SIG-M5 treated with dmso at 0.1 percent for 504 hours (cell line): ENCODE measurements around the gene CRTC3.
"Not testable (repeated sequence)": the region's sequence is repeated elsewhere in the genome, so short reads cannot be mapped to it uniquely, and the experiment has no call there.

Source experiments
- DNase-seq: peaks from one replicate; lab custom pipeline; 2025; ENCODE audit not compliant: unreplicated experiment; lab: John Stamatoyannopoulos, UW

Gene CRTC3

DNA sequence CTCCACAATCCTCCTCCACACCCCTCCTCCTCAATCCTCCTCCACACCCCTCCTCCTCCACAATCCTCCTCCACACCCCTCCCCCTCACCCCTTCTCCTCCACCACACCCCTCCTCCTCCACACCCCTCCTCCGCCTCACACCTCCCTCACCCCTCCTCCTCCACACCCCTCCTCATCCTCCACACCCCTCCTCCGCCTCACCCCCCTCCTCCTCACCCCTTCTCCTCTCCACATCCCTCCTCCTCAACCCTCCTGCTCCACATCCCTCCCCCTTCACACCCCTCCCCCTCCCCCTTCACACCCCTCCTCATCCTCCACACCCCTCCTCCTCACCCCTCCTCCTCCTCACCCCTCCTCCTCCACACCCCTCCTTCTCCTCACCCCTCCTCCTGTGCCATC lies 117.6 kb downstream of the CRTC3 start:
- no peak for DNase-seq

DNA sequence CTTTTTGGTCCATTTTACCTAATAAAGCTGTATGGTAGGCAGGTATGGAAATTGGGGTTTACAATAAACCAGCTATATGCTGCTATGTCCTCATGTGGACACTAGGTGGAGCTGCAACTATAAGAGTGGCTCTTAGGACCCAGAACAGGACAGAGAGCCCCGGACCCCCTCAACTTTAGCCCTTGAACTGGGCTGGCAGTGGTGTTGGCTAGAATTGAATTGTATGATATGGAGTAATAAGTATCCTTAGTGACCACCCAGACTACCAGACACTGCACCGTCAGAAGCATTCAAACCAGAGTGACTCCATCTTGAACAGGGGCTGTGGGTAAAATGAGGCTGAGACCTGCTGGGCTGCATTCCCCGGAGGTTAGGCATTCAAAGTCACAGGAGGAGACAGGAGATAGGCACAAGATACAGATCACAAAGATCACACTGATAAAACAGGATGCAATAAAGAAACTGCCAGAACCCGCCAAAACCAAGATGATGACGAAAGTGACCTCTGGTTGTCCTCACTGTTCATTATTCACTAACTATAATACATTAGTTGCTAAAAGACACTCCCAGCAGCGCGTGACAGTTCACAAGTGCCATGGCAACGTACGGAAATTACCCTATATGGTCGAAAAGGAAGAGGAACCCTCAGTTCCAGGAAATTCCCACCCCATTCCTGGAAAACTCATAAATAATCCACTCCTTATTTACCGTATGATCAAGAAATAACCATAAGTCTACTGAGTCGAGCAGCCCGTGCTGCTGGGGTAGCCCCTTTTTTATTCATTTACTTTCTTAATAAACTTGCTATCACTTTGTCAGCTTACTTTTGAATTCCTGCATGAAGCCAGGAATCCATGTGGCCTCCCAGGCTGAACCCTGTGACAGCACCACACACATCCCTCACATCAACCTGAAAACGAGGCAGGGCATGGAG lies 118.7 kb downstream of the CRTC3 start:
- DNase-seq, result peak; percentile 91

DNA sequence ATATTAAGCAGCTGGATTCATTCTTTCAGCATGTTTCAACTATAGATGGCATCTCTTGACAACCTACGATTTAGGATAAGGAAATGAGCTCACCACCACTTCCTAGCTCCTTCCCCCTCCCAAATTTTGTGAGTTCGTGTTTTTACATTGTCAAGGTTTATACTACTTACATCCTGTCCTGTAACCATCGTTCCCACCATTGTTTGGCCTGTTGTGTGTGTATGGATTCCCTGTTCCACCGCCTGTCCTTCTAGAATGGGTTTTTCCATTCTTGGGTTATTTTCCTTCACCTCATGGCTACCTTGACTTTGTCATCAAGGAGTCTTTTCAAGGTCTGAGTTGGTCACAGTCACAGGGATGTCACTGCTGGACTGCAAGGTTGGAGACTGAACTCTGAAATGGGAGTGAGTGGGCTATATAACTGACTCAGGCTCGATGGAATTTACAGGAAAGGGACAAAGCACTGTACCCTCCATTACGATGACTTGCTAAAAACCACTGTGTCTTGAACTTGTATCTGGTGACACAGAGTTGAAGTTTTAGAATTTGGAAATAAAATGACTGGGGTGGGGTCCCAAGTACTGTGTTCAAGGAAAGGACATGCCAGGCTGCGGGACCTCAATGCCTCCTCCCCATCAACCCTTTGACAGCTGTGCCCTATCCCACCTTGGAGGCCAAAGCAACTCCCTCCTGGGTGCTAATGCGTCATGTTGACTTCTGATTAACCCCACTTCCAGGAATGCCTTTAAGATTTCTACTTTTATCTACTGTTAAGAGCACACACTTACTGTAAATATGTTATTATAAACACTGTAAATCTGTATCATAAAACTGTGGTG lies 120.6 kb downstream of the CRTC3 start:
- DNase-seq, result no peak

DNA sequence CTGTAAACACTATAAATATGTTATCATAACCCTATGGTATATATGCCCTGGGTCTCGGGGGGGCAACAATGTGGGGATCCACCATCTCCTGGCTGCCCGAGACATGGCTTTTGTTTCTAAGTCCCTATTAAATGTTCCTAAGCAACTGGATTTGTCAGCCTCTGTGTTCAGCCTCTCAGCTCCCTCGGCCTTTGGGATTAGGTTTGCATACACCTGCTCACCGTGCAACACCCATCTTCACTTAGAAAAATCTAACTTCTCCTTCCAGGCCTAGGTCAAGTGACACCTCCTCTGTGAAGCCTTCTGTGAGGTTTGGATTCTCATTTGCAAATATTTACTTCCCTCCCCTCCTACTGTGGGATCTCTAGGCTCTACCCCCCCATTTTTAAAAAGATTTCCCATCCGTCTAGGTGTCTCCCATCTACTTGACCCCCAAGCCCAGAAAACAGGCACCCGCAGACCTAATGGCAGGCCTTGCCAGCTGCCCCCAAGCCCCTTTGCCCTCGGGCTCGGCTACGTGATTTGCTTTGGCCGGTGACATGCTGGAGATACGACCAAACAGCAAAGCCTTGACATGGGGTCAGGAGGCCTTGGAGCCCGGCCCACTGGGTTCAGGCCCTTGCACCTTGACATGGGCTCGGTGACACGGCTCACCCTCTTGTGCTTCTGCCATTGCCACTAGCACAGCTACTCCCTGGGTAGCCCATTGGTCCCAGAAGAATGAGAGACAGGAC lies 121.4 kb downstream of the CRTC3 start:
- no peak for DNase-seq

DNA sequence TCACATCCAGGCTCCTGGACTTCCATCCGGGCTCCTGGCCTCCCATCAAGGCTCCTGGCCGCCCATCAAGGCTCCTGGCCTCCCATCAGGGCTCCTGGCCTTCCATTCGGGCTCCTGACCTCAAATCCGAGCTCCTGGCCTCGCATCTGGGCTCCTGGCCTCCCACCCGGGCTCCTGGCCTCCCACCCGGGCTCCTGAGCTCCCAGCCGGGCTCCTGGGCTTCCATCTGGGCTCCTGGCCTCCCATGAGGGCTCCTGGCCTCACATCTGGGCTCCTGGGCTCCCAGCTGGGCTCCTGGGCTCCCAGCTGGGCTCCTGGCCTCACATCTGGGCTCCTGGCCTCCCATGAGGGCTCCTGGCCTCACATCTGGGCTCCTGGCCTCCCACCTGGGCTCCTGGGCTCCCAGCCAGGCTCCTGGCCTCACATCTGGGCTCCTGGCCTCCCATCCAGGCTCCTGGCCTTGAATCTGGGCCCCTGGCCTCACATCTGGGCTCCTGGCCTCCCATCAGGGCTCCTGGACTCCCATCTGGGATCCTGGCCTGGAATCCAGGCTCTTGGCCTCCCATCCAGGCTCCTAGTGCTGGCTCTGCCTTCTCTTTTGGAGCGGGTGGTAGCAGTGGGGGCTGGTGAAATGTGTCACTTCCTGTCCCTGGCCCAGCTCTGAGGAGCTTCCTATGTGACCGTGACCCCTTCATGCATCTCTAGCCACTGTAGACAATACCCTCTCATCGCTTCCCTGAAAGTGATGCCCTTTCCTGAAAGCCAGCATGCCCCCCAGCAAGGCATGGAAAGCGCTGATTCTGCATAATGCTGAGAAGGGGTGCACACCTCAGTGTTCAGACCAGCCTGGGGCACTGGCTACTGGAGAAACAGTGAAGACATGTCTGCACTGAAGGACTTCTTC lies 124.8 kb downstream of the CRTC3 start:
- peak; percentile 22 for DNase-seq

DNA sequence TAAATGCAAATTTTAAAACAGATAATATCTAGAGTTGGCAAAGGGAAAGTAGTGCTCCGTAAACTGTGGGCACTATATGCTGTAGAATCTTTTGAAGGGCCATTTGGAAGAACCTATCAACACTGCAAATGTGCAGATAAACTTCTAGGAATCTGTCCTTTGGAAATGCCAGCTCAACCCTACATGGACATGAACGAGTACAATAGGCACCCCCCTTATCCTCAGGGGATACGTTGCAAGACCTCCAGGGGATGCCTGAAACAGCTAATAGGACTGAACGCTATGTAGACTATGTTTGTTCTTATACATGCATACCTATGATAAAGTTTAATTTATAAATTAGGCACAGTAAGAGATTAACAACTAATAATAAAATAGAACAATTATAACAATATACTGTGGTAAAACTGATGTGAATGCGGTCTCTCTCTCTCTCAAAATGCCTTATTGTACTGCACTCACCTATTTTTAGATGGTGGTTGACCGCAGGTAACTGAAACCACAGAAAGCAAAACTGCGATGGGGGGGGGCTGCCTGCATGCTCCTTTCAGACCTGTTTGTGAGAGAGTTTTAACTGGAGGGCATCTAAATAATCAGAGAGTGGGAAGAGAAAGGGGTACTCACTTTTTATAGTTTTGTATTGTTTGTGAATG lies 127.9 kb downstream of the CRTC3 start:
- DNase-seq, result peak; percentile 50

DNA sequence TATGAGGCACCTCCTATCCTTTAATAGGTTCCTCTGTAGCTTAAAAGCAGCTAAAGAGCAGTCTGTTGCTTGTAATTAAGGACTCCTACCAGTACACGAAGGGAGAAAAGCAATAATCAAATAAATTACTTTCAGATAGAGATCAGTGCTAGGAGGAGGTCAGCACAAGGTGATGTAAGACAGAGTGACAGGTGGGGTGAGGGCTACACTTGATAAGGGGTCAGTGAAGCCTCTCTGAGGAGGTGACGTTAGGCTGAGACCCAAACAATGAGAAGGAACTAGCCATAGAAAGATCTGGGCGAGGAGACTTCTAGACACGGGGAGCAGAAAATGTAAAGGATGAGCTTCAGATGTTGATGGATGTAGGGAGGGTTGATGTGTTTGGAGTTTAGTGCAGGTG lies 129.8 kb downstream of the CRTC3 start:
- DNase-seq, result no peak

DNA sequence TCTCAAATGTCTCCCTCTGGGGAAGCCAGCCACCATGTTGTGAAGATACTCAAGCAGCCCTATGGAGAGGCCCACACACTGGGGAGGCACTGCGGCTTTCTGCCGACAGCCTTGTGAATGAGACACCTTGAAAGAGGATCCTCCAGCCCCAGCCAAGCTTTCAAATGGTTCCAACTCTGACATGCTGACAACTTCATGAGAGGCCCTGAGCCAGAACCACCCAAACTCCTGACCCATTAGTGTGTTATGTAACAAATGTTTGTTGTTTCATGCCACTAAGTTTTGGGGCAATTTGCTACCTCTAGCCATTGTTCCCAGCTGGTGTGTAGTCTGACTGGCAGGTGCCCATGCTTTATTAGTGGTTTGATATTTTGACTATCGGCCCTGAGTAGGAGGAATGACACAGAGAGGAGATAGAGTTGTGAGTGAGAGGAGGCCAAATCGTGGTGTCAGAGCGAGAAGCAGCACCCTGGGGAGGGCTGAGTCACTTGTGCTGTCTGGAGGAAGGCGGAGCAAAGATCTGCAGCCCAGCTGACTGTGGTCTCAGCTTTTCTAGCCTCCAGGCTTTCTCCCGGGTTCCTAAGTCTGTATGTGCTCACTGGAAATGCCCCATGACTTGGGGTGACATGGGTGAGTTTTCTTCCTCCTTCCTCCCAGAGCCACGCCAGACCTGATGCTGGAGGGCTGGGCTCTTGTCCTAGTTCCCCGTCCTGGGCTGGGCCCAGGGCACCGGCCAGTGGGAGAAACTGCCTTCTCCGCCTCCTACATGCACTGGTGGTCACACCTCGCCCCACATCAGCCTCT lies 130.7 kb downstream of the CRTC3 start:
- peak; percentile 94 for DNase-seq

DNA sequence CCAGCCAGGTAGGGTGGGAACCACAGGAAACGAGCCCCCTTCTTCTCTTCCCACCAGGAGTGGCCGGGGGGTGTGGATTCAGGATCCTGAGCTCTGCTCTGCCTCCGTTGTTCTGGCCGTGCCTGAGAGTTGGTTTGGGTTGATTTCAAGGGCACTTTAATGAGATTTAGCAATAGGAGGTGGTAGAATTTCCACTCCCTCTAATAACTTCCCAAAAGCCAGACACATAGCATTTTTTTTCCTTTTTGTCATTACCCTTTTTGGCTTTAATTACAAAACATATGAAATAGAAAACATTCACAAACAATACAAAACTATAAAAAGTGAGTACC lies 131.2 kb downstream of the CRTC3 start:
- DNase-seq, result peak; percentile 81

DNA sequence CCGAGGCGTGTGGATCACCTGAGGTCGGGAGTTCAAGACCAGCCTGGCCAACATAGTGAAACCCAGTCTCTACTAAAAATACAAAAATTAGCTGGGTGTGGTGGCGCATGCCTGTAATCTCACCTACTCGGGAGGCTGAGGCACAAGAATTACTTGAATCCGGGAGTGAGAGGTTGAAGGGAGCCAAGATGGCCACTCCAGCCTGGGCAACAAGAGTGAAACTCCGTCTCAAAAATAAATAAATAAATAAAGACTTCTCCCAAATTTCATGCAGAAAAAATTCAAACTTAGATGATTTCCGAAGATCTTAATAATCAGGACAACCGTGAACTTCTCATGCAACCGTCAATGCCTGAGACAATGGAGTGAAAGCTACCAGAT lies 134.3 kb downstream of the CRTC3 start:
- DNase-seq, result not testable (repeated sequence)

DNA sequence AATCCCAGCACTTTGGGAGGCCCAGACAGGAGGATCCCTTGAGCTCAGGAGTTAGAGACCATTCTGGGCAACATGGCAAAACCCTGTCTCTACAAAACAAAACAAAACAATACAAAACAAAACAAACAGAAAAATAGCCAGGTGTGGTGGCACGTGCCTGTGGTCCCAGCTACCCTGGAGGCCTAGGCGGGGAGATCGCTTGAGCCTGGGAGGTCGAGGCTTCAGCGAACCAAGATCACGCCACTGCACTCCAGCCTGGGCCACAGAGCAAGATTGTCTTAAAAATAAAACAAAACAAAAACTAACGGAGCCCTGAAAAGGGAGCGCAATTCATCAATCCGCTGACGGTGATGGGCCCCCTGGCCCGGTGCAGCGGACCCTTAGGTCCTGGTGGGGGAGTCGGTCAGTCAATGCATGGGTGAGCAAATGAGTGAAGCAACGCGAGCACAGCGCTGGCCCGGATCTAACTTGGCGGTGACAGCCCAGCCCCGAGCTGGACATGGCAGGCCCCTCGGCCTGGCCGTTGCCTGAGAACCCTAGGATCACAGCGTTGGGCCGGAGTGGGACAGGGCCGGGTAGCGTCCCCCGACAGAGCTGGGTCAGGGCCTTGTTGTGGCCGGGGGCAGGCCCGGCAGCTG lies 135.0 kb downstream of the CRTC3 start:
- peak; percentile 13 for DNase-seq

DNA sequence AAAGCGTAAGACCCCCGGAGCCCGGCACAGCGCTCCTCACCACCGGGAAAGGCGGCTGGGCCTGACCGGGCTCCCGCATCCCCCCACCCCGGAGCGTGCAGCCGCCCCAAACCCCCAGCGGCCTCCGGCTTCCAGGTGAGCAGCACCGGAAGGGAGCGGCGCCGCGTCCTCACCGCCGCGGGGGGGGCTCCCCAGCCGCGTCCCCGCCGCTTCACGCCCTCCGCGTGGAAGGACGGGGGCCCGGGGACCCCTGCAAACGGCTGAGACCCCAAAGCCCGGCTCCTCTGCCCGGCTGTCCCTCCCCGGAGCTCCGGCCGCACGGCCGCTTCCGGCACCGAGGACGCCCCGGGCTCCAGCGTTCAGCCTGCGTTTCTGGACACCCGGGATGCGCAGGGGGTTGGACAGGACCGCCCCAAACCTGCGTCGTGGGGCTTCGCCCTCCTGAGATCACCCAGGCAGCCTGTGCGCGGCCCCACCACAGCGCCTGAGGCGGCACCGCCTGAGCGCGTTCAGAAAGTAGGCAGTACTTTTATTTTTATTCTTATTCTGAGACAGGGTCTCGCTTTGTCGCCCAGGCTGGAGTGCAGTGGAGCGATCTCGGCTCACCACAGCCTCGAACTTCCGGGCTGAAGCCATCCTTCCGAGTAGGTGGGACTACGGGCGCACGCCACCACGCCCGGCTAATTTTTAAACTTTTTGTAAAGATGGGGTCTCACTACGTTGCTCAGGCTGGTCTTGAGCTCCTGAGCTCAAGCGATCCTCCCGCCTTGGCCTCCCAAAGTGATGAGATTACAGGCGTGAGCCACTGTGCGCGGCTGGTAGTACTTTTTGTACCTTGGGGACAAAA lies 135.8 kb downstream of the CRTC3 start:
- DNase-seq, result peak; percentile 78

DNA sequence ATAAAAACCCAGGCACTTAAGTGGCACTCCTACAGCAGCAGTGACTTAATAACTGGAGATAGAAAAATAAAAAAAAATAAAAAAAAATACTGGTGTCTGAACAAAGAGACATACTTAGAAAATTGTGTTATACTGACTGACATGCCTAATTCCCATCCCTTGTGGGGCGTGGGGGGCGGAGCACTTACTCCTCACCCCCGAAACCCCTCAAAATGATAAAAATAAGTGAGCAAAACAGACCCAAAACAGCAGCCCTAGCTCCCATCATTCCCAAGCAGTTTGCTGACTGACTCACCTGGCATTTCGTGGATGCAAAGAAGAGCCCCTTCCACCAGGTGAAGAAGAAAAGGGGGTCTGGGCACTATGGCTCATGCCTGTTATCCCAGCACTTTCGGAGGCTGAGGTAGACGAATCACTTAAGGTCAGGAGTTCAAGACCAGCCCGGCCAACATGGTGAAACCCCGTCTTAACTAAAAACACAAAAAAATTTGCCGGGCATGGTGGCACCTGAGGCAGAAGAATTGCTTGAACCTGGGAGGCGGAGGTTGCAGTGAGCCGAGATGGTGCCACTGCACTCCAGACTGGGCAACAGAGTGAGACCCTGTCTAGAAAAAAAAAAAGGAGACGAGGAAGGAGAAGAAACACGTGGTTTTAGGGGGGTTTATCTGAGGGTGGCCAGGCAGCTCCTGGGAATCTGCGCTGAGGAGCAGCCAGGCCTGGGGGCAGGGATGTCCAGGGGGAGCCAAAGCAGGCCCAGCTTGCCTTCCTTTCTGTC lies 136.6 kb downstream of the CRTC3 start:
- DNase-seq, result no peak

DNA sequence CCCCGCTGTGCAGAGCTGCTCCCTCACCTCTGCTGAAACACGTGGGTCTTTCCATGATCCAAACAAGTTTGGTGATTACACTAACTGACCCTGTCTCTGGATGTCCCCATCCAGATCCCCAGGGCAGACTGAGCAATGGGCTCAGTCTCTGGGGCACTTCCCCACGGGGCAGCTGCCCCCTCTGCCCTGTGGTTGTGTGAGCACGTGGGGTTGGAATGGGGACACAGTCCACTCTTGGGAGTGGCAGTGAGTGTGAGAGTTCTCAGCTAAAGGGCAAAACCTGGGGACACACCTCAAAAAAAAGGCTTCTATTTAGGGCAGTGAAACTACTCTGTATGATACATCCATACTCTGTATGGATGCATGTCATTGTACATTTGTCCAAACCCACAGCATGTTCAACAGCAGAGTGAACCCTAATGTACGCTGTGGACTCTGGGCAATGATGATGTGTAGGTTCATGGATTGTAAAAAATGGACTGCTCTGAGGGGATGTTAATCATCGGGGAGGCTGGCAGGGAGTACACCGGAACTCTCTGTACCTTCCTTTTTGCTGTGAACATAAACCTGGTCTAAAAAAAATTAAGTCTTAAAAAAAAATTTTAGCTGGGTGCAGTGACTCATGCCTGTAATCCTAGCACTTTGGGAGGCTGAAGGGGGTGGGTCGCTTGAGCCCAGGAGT lies 137.5 kb downstream of the CRTC3 start:
- DNase-seq, result no peak

DNA sequence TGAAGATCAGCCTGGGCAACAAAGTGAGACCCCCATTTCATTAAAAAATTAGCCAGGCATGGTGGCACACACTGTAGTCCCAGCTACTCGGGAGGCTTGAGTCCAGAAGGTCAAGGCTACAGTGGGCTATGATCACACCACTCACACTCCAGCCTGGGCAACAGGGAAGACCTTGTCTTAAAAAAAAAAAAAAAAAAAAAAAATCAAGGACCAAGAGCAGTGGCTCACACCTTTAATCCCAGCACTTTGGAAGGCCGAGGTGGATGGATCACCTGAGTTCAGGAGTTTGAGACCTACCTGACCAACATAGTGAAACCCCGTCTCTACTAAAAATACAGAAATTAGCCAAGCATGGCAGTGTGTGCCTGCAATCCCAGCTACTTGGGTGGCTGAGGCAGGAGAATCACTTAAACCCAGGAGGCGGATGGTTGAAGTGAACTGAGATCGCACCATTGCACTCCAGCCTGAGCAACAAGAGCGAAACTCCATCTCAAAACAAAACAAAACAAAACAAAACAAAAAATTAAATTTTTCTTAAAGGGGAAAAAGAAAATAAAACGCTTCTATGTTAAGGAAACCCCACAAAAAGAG lies 138.1 kb downstream of the CRTC3 start:
- not testable (repeated sequence) for DNase-seq

DNA sequence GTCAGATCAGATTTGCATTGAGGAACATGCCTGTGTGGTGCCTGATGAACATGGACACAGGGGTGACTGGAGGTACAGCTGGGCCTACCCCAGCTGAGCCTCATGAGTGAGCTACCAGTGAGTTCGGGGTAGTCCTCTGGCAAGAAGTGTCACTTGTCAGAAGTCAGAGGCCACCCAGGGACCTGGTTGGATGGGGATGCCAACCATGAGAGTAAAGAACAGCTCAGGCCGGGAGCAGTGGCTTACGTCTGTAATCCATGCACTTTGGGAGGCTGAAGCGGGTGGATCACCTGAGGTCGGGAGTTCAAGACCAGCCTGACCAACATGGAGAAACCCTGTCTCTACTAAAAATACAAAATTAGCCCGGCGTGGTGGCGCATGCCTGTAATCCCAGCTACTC lies 140.9 kb downstream of the CRTC3 start:
- DNase-seq, result not testable (repeated sequence)
